Activated CD4-positive, alpha-beta memory T cell treated with anti-CD3 and anti-CD28 coated beads, Interleukin-2, amount 10 ng/mL, durations not matched to agents 7 days and 5 days (primary cell): ENCODE data around the gene PRIMA1. TPM values are rescaled to one million over a fixed set of nuclear protein-coding genes. Genes with fewer than 3 reads are reported as not detected.

Source experiments
- CTCF ChIA-PET: fragments of 350-600 bp; sonication (Branson Sonifier 250); formaldehyde crosslinking; loops from one replicate; lab custom pipeline; 2021; ENCODE audit warnings: antibody characterized with exemption, inconsistent platforms; lab: Charles Lee
- POLR2A ChIA-PET: fragments of 350-600 bp; sonication (Branson Sonifier 250); formaldehyde crosslinking; loops from one replicate; lab custom pipeline; 2021; ENCODE audit warnings: antibody characterized with exemption; lab: Charles Lee
- DNase-seq: peaks from one replicate; pipeline ENCODE4 v3.0.0-alpha.2; 2020
- H3K27ac Mint-ChIP-seq: one replicate; pipeline ENCODE4 v1.8.0; 2021; ENCODE audit warnings: mild to moderate bottlenecking, mixed read lengths
- H3K27me3 Mint-ChIP-seq: one replicate; pipeline ENCODE4 v1.8.0; 2021; ENCODE audit warnings: mixed read lengths
- H3K36me3 Mint-ChIP-seq: one replicate; pipeline ENCODE4 v1.8.0; 2021; ENCODE audit warnings: low read depth, mixed read lengths
- H3K4me1 Mint-ChIP-seq: one replicate; pipeline ENCODE4 v1.8.0; 2021; ENCODE audit warnings: mixed read lengths
- H3K4me3 Mint-ChIP-seq: one replicate; pipeline ENCODE4 v1.8.0; 2021; ENCODE audit warnings: mild to moderate bottlenecking, mixed read lengths
- H3K9me3 Mint-ChIP-seq: one replicate; pipeline ENCODE4 v1.8.0; 2021; ENCODE audit warnings: mixed read lengths
- total RNA-seq, 2 experiments: library from RNA; stranded (reverse); gene quantifications; one replicate each; pipeline ENCODE4 v1.2.3, GENCODE V29; 2021

The PRIMA1 gene
- total RNA-seq, 2 experiments from 2014 or later = not detected

GRCh38 chr14:93789228-93790130 is 1.2 kb upstream of the PRIMA1 start:
- no peak for DNase-seq

GRCh38 chr14:93788543-93789227 is 400 bp upstream of the PRIMA1 start:
- Mint-ChIP-seq H3K27me3 (peaks cover 69% of the 10 kb centered on the region), H3K36me3 (no peaks in the 10 kb centered on the region), H3K4me1 (peaks cover 7% of the 10 kb centered on the region), H3K9me3 (no peaks in the 10 kb centered on the region), H3K4me3 (no peak overlapping the region), H3K27ac (no peak overlapping the region)
- CTCF ChIA-PET = no interaction called here
- POLR2A ChIA-PET = no interaction called here
- DNase-seq = no peak

More at GRCh38 chr14:93789228-93790130, 1.2 kb upstream of the PRIMA1 start:
- Mint-ChIP-seq H3K36me3 (no peaks in the 10 kb centered on the region), H3K27ac (no peak overlapping the region), H3K9me3 (no peaks in the 10 kb centered on the region), H3K4me1 (peaks cover 7% of the 10 kb centered on the region), H3K4me3 (no peak overlapping the region), H3K27me3 (peaks cover 70% of the 10 kb centered on the region)
- ChIA-PET POLR2A (no interaction called here), CTCF (no interaction called here)

GRCh38 chr14:93787465-93788292 is 606 bp downstream of the PRIMA1 start:
- Mint-ChIP-seq H3K27me3 (peaks cover 68% of the 10 kb centered on the region), H3K4me3 (no peak overlapping the region), H3K36me3 (no peaks in the 10 kb centered on the region), H3K4me1 (peaks cover 7% of the 10 kb centered on the region), H3K27ac (no peak overlapping the region), H3K9me3 (no peaks in the 10 kb centered on the region)
- ChIA-PET POLR2A (no interaction called here), CTCF (no interaction called here)
- no peak for DNase-seq

- no peaks in the 10 kb centered on the region for H3K9me3 Mint-ChIP-seq
- H3K27ac Mint-ChIP-seq = no peak overlapping the region
- DNase-seq = no peak
- ChIA-PET CTCF (no interaction called here), POLR2A (no interaction called here)
- H3K36me3 Mint-ChIP-seq = no peaks in the 10 kb centered on the region
- no peak overlapping the region for H3K4me3 Mint-ChIP-seq
- peaks cover 7% of the 10 kb centered on the region for H3K4me1 Mint-ChIP-seq
- peaks cover 51% of the 10 kb centered on the region for H3K27me3 Mint-ChIP-seq
These were observed 2.9 kb downstream of the PRIMA1 start for GRCh38 chr14:93785423-93785822.

- Mint-ChIP-seq H3K9me3 (no peaks in the 10 kb centered on the region), H3K4me3 (no peak overlapping the region), H3K4me1 (peaks cover 7% of the 10 kb centered on the region), H3K27me3 (peaks cover 46% of the 10 kb centered on the region), H3K36me3 (no peaks in the 10 kb centered on the region), H3K27ac (no peak overlapping the region)
- CTCF ChIA-PET = no interaction called here
- DNase-seq = no peak
- POLR2A ChIA-PET = no interaction called here
These were observed 3.4 kb downstream of the PRIMA1 start for GRCh38 chr14:93784878-93785277.

GRCh38 chr14:93780813-93781400 is 7.4 kb downstream of the PRIMA1 start:
- Mint-ChIP-seq H3K4me3 (no peak overlapping the region), H3K27ac (no peak overlapping the region), H3K9me3 (no peaks in the 10 kb centered on the region), H3K27me3 (peaks cover 15% of the 10 kb centered on the region), H3K36me3 (no peaks in the 10 kb centered on the region), H3K4me1 (no peaks in the 10 kb centered on the region)
- no peak for DNase-seq
- ChIA-PET POLR2A (no interaction called here), CTCF (no interaction called here)

- Mint-ChIP-seq H3K36me3 (no peaks in the 10 kb centered on the region), H3K4me3 (no peak overlapping the region), H3K4me1 (no peaks in the 10 kb centered on the region), H3K27ac (no peak overlapping the region), H3K27me3 (peaks cover 5% of the 10 kb centered on the region), H3K9me3 (no peaks in the 10 kb centered on the region)
- DNase-seq = no peak
- ChIA-PET POLR2A (no interaction called here), CTCF (no interaction called here)
These were observed 9.2 kb downstream of the PRIMA1 start for GRCh38 chr14:93778856-93779629.

- ChIA-PET CTCF (no interaction called here), POLR2A (no interaction called here)
- no peak for DNase-seq
- Mint-ChIP-seq H3K27me3 (peaks cover 2% of the 10 kb centered on the region), H3K4me1 (no peaks in the 10 kb centered on the region), H3K27ac (no peak overlapping the region), H3K4me3 (no peak overlapping the region), H3K9me3 (no peaks in the 10 kb centered on the region), H3K36me3 (no peaks in the 10 kb centered on the region)
These were observed 9.8 kb downstream of the PRIMA1 start for GRCh38 chr14:93778453-93778852.

- no peaks in the 10 kb centered on the region for H3K4me1 Mint-ChIP-seq
- H3K27ac Mint-ChIP-seq = no peak overlapping the region
- H3K4me3 Mint-ChIP-seq = no peak overlapping the region
- ChIA-PET CTCF (no interaction called here), POLR2A (no interaction called here)
- DNase-seq = no peak
- no peaks in the 10 kb centered on the region for H3K36me3 Mint-ChIP-seq
- no peaks in the 10 kb centered on the region for H3K9me3 Mint-ChIP-seq
- peaks cover 2% of the 10 kb centered on the region for H3K27me3 Mint-ChIP-seq
These were observed 12.5 kb downstream of the PRIMA1 start for GRCh38 chr14:93775744-93776143.

- Mint-ChIP-seq H3K4me3 (no peak overlapping the region), H3K9me3 (no peaks in the 10 kb centered on the region), H3K4me1 (no peaks in the 10 kb centered on the region), H3K27me3 (peaks cover 2% of the 10 kb centered on the region), H3K27ac (no peak overlapping the region), H3K36me3 (no peaks in the 10 kb centered on the region)
- no peak for DNase-seq
- ChIA-PET POLR2A (no interaction called here), CTCF (no interaction called here)
These were observed 13.1 kb downstream of the PRIMA1 start for GRCh38 chr14:93775158-93775557.

GRCh38 chr14:93772263-93772662 is 16.0 kb downstream of the PRIMA1 start:
- no peaks in the 10 kb centered on the region for H3K9me3 Mint-ChIP-seq
- H3K27ac Mint-ChIP-seq = no peak overlapping the region
- CTCF ChIA-PET = interaction anchor here (0.5 kb wide), 1 partner anchor 574 kb away, joined by 5 read pairs; no protein-coding TSS in a partner anchor
- no peaks in the 10 kb centered on the region for H3K27me3 Mint-ChIP-seq
- DNase-seq = no peak
- no peak overlapping the region for H3K4me3 Mint-ChIP-seq
- H3K36me3 Mint-ChIP-seq = no peaks in the 10 kb centered on the region
- POLR2A ChIA-PET = no interaction called here
- H3K4me1 Mint-ChIP-seq = no peaks in the 10 kb centered on the region

GRCh38 chr14:93765970-93766369 is 22.3 kb downstream of the PRIMA1 start:
- H3K36me3 Mint-ChIP-seq = no peaks in the 10 kb centered on the region
- H3K9me3 Mint-ChIP-seq = no peaks in the 10 kb centered on the region
- ChIA-PET CTCF (no interaction called here), POLR2A (no interaction called here)
- no peak for DNase-seq
- no peak overlapping the region for H3K4me3 Mint-ChIP-seq
- no peaks in the 10 kb centered on the region for H3K4me1 Mint-ChIP-seq
- H3K27ac Mint-ChIP-seq = no peak overlapping the region
- H3K27me3 Mint-ChIP-seq = peaks cover 9% of the 10 kb centered on the region
